K562 (cell line): Measurements from ENCODE around the gene RHEBL1.

Experiments
- BDP1 ChIP-seq: IDR thresholded peaks from 3 replicates; pipeline ENCODE4 v1.6.1; 2011; ENCODE audit not compliant: insufficient read length, insufficient read depth
- ZZZ3 ChIP-seq: fragments of 450-650 bp; IDR thresholded peaks from 2 replicates; pipeline ENCODE4 v1.6.1; 2016; ENCODE audit warnings: antibody characterized with exemption, mild to moderate bottlenecking, moderate library complexity

GRCh38 chr12:49015196-49015595, 54.6 kb downstream of the RHEBL1 start:
- TF ChIP-seq BDP1 (no peak), ZZZ3 (no peak)
